ENCODE measurements around the gene VPS35.

The VPS35 gene

DNA sequence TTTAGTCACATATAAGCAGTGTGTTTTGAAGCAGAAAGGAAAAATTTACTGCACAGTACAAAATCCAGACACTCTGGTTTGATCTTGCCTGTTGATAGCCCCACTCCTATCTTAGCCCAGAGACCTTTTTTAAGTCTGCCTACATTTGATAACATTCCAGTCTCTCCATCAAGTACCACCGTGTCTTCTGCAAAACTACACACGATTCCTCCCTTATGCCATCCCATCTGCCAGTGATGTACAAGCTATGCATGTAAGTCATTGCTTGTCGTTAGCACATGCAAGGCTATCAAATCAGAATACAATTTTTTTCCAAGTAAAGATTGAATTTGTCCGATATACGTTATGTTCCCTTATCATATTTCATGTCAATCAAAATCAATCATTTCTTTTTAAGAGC lies 82.7 kb downstream of the VPS35 start:
- no peak for DNase-seq

All from NCI-H1694 (cell line).